Testis (tissue), 3 donors: ENCODE data around the gene DLEC1. TPM values are rescaled to one million over a fixed set of nuclear protein-coding genes. Genes with fewer than 3 reads are reported as not detected.

Experiments used
- DNase-seq: peaks from one replicate; pipeline ENCODE4 v3.0.0-alpha.2; 2019
- H3K27ac ChIP-seq, 2 donors: fragments of 200-600 bp; sonication (generic); one replicate each; pipeline ENCODE4 v1.5.1; 2019
- H3K27me3 ChIP-seq: fragments of 200-600 bp; sonication (generic); one replicate; pipeline ENCODE4 v1.5.1; 2019
- H3K36me3 ChIP-seq: fragments of 200-600 bp; sonication (generic); one replicate; pipeline ENCODE4 v1.5.1; 2017; ENCODE audit warnings: low read depth; ENCODE audit errors: missing control alignments
- H3K4me1 ChIP-seq: fragments of 200-600 bp; sonication (generic); one replicate; pipeline ENCODE4 v1.5.1; 2019
- H3K4me3 ChIP-seq, 2 donors: fragments of 200-600 bp; sonication (generic); one replicate each; pipeline ENCODE4 v1.5.1; 2017 to 2019
- H3K9me3 ChIP-seq: fragments of 200-600 bp; sonication (generic); one replicate; pipeline ENCODE4 v1.5.1; 2017
- CTCF ChIP-seq, 3 experiments: fragments of 450-650 bp in 2 of 3; fragments of 200-600 bp in 1 of 3; sonication (generic) in 1 of 3; IDR thresholded peaks; one replicate each; pipeline ENCODE4 v1.5.1; 2016 to 2019; ENCODE audit warnings: antibody characterized with exemption in 3 of 3, mild to moderate bottlenecking in 2 of 3, moderate library complexity in 1 of 3
- POLR2A ChIP-seq: fragments of 450-650 bp; IDR thresholded peaks from one replicate; pipeline ENCODE4 v1.6.1; 2017; ENCODE audit warnings: antibody characterized with exemption, mild to moderate bottlenecking, moderate library complexity
- WGBS, 2 donors: methylation state at CpG; one replicate each; pipeline ENCODE4 v1.1.5; 2018; 5-methylcytosine and 5-hydroxymethylcytosine counted together
- intact Hi-C: fragments of 100-400 bp; cut with DNase I; formaldehyde crosslinking; loops from one replicate; pipeline ENCODE4 v1.15.1; 2023; ENCODE audit warnings: low total_unique reads
- polyA plus RNA-seq: library from polyadenylated mRNA; stranded (reverse); fragments of 350-450 nt; fragmentation: Illumina TruSeq; extraction: RNeasy Lipid Tissue Mini Kit (QIAGEN cat#74804); gene quantifications from one replicate; pipeline ENCODE4 v1.2.3, GENCODE V29; 2014; ENCODE audit warnings: low read depth, low replicate concordance; ENCODE audit not compliant: insufficient read depth
- total RNA-seq, 2 donors: library from RNA; depleted of rRNA; stranded (reverse); fragments of >200 nt; gene quantifications; one replicate each; pipeline ENCODE4 v1.2.3, GENCODE V29; 2016

DLEC1 gene
- total and polyA plus RNA-seq, 3 donors from 2014 or later, result 32.3 to 40.8 (median 36.9) TPM

GRCh38 chr3:38121832-38122461, 82.9 kb downstream of the DLEC1 start:
- H3K4me1 ChIP-seq, result no peaks in the 10 kb centered on the region
- H3K9me3 ChIP-seq, result no peaks in the 10 kb centered on the region
- H3K36me3 ChIP-seq, result no peaks in the 10 kb centered on the region
- intact Hi-C loops, result no loop called here
- H3K27me3 ChIP-seq, result no peaks in the 10 kb centered on the region
- no peak for DNase-seq
- H3K27ac ChIP-seq, result no peak overlapping the region
- 87 to 88% methylated on average over 9 to 13 of the region's 13 CpGs for WGBS, 2 donors
- TF ChIP-seq POLR2A (no peak), CTCF (IDR thresholded peaks at IDR 0.05) (no peak)
- H3K4me3 ChIP-seq, result no peak overlapping the region

GRCh38 chr3:38122712-38123290, 83.8 kb downstream of the DLEC1 start:
- no peaks in the 10 kb centered on the region for H3K4me1 ChIP-seq
- TF ChIP-seq CTCF (IDR thresholded peaks at IDR 0.05) (no peak), POLR2A (no peak)
- DNase-seq, result no peak
- no peaks in the 10 kb centered on the region for H3K36me3 ChIP-seq
- 86 to 92% methylated on average over 8 to 9 of the region's 9 CpGs for WGBS, 2 donors
- no peaks in the 10 kb centered on the region for H3K27me3 ChIP-seq
- H3K4me3 ChIP-seq, result no peak overlapping the region
- no peak overlapping the region for H3K27ac ChIP-seq
- intact Hi-C loops, result no loop called here
- no peaks in the 10 kb centered on the region for H3K9me3 ChIP-seq

GRCh38 chr3:38124324-38125122, 85.5 kb downstream of the DLEC1 start:
- H3K4me1 ChIP-seq, result no peaks in the 10 kb centered on the region
- no peaks in the 10 kb centered on the region for H3K27me3 ChIP-seq
- H3K36me3 ChIP-seq, result no peaks in the 10 kb centered on the region
- TF ChIP-seq CTCF (IDR thresholded peaks at IDR 0.05) (no peak), POLR2A (no peak)
- H3K27ac ChIP-seq, result no peak overlapping the region
- H3K4me3 ChIP-seq, result no peak overlapping the region
- intact Hi-C loops, result no loop called here
- no peaks in the 10 kb centered on the region for H3K9me3 ChIP-seq
- 78 to 80% methylated on average over 7 of the region's 7 CpGs for WGBS, 2 donors
- no peak for DNase-seq

- WGBS, 2 donors, result 92 to 97% methylated on average over 11 of the region's 11 CpGs
- TF ChIP-seq POLR2A (no peak), CTCF (IDR thresholded peaks at IDR 0.05) (no peak)
- intact Hi-C loops, result no loop called here
These were observed 86.5 kb downstream of the DLEC1 start for GRCh38 chr3:38125305-38126120.

More at GRCh38 chr3:38125305-38126120, 86.5 kb downstream of the DLEC1 start:
- Histone ChIP-seq H3K9me3 (no peaks in the 10 kb centered on the region), H3K27me3 (no peaks in the 10 kb centered on the region), H3K36me3 (no peaks in the 10 kb centered on the region), H3K4me1 (no peaks in the 10 kb centered on the region), H3K4me3 (no peak overlapping the region), H3K27ac (no peak overlapping the region)
- DNase-seq, result no peak
